CD14-positive monocyte (primary cell): ENCODE data around the gene FSTL3. TPM values are rescaled to one million over a fixed set of nuclear protein-coding genes. Genes with fewer than 3 reads are reported as not detected.

Experiments used
- DNase-seq, 3 donors: peaks; one replicate each; pipeline ENCODE4 v3.0.0-alpha.2; 2011 to 2022
- H2AFZ ChIP-seq: 2 replicates; pipeline ENCODE4 v1.6.0; 2012; ENCODE audit warnings: mild to moderate bottlenecking, low read depth, low read length, inconsistent platforms; ENCODE audit not compliant: insufficient read depth, poor library complexity, severe bottlenecking
- H3K27ac ChIP-seq, 2 donors: 1 replicate in 1 of 2; 2 replicates in 1 of 2; pipeline ENCODE4 v1.5.1; 2012 to 2013; ENCODE audit warnings: low read length in 2 of 2, control low read depth in 1 of 2, inconsistent platforms in 1 of 2, low read depth in 1 of 2, mild to moderate bottlenecking in 1 of 2
- H3K27me3 ChIP-seq, 2 donors: one replicate each; pipeline versions ENCODE4 v1.6.0 to v1.6.1; 2011 to 2013; ENCODE audit warnings: low read length in 2 of 2; ENCODE audit not compliant: control insufficient read depth in 2 of 2, insufficient read depth in 2 of 2
- H3K36me3 ChIP-seq, 2 donors: replicated peaks in 1 of 2; 1 replicate in 1 of 2; 2 replicates in 1 of 2; pipeline versions ENCODE4 v1.5.1 to v1.6.1; 2012 to 2013; ENCODE audit warnings: low read length in 2 of 2, control low read depth in 1 of 2, inconsistent platforms in 1 of 2, mild to moderate bottlenecking in 1 of 2; ENCODE audit not compliant: insufficient read depth in 2 of 2, control insufficient read depth in 1 of 2
- H3K4me1 ChIP-seq, 2 donors: 1 replicate in 1 of 2; 2 replicates in 1 of 2; pipeline versions ENCODE4 v1.5.1 to v1.6.1; 2012 to 2013; ENCODE audit warnings: low read length in 2 of 2, control low read depth in 1 of 2, inconsistent platforms in 1 of 2, mild to moderate bottlenecking in 1 of 2, moderate library complexity in 1 of 2; ENCODE audit not compliant: insufficient read depth in 2 of 2, control insufficient read depth in 1 of 2
- H3K4me2 ChIP-seq: replicated peaks from 2 replicates; pipeline ENCODE3; 2012; ENCODE audit warnings: low read length, moderate library complexity, mild to moderate bottlenecking; ENCODE audit not compliant: poor library complexity, severe bottlenecking; ENCODE audit errors: extremely low read depth
- H3K4me3 ChIP-seq, 3 experiments: fragments of 200-600 bp in 1 of 3; sonication (generic) in 1 of 3; replicated peaks in 1 of 3; 1 replicate in 2 of 3; 2 replicates in 1 of 3; pipeline ENCODE4 v1.5.1; 2011 to 2013; ENCODE audit warnings: low read length in 3 of 3, mild to moderate bottlenecking in 3 of 3, control low read depth in 2 of 3, low read depth in 2 of 3, inconsistent platforms in 1 of 3, moderate library complexity in 1 of 3
- H3K79me2 ChIP-seq: 2 replicates; pipeline ENCODE4 v1.6.0; 2012; ENCODE audit warnings: mild to moderate bottlenecking, control low read depth, inconsistent platforms, low read length, moderate library complexity; ENCODE audit not compliant: insufficient read depth
- H3K9ac ChIP-seq: 2 replicates; pipeline ENCODE4 v1.6.0; 2017; ENCODE audit warnings: low read length, mild to moderate bottlenecking; ENCODE audit not compliant: insufficient read depth, poor library complexity, severe bottlenecking
- H3K9me3 ChIP-seq, 2 donors: replicated peaks in 1 of 2; 1 replicate in 1 of 2; 2 replicates in 1 of 2; pipeline versions ENCODE4 v1.5.1 to v1.6.1; 2012 to 2013; ENCODE audit warnings: low read length in 2 of 2, control low read depth in 1 of 2; ENCODE audit not compliant: control insufficient read depth in 1 of 2, insufficient read depth in 1 of 2
- H4K20me1 ChIP-seq: 2 replicates; pipeline ENCODE4 v1.6.0; 2012; ENCODE audit warnings: mild to moderate bottlenecking, low read length, control low read depth, moderate library complexity; ENCODE audit not compliant: insufficient read depth
- H3K27ac Mint-ChIP-seq, 7 donors: one replicate each; pipeline ENCODE4 v1.8.0; 2020; ENCODE audit warnings: mild to moderate bottlenecking in 7 of 7, mixed read lengths in 7 of 7, moderate library complexity in 6 of 7, inconsistent platforms in 2 of 7
- H3K27me3 Mint-ChIP-seq, 3 donors: one replicate each; pipeline ENCODE4 v1.8.0; 2021 to 2022; ENCODE audit warnings: low read depth in 3 of 3, mild to moderate bottlenecking in 3 of 3, mixed read lengths in 3 of 3, moderate library complexity in 3 of 3, inconsistent platforms in 1 of 3
- H3K36me3 Mint-ChIP-seq, 2 donors: one replicate each; pipeline ENCODE4 v1.8.0; 2020; ENCODE audit warnings: mixed read lengths in 2 of 2, inconsistent platforms in 1 of 2, mild to moderate bottlenecking in 1 of 2
- H3K4me1 Mint-ChIP-seq: one replicate; pipeline ENCODE4 v1.8.0; 2020; ENCODE audit warnings: mild to moderate bottlenecking, mixed read lengths
- H3K4me3 Mint-ChIP-seq, 2 donors: one replicate each; pipeline ENCODE4 v1.8.0; 2020; ENCODE audit warnings: mild to moderate bottlenecking in 2 of 2, mixed read lengths in 2 of 2, moderate library complexity in 1 of 2
- H3K9me3 Mint-ChIP-seq, 7 donors: one replicate each; pipeline ENCODE4 v1.8.0; 2020 to 2022; ENCODE audit warnings: mixed read lengths in 7 of 7, mild to moderate bottlenecking in 6 of 7, moderate library complexity in 6 of 7, inconsistent platforms in 2 of 7
- CTCF ChIP-seq: fragments of 200-600 bp; IDR thresholded peaks from one replicate; pipeline ENCODE4 v1.8.0; 2022; ENCODE audit warnings: antibody characterized with exemption, mild to moderate bottlenecking
- WGBS: methylation state at CpG from one replicate; pipeline ENCODE4 v1.1.5; 2013; ENCODE audit warnings: missing lambda C conversion rate; ENCODE audit not compliant: insufficient coverage; 5-methylcytosine and 5-hydroxymethylcytosine counted together
- intact Hi-C, 2 donors: fragments of 100-400 bp; cut with micrococcal nuclease; formaldehyde crosslinking; loops; one replicate each; pipeline versions ENCODE4 v1.15.0 to v1.15.1; 2023
- polyA plus RNA-seq, 3 donors: library from polyadenylated mRNA; depleted of rRNA in 1 of 3; unstranded in 2 of 3; stranded (reverse) in 1 of 3; fragments of 300-500 nt in 2 of 3; fragments of >200 nt in 1 of 3; fragmentation: Illumina TruSeq in 2 of 3; gene quantifications; 1 replicate in 2 of 3; 2 replicates in 1 of 3; pipeline ENCODE4 v1.2.3, GENCODE V29; 2012 to 2021

FSTL3 gene
- polyA plus RNA-seq, 3 donors: 2.5 to 42.1 (median 5.2) TPM

GRCh38 chr19:711254-711653, 35.1 kb downstream of the FSTL3 start:
- Histone ChIP-seq H3K9ac (no peak overlapping the region), H3K27ac (no peak overlapping the region), H3K4me2 (no peak overlapping the region), H3K4me1 (peaks cover 7 to 14% of the 10 kb centered on the region in 2 donors), H4K20me1 (no peaks in the 10 kb centered on the region), H2AFZ (no peak overlapping the region), H3K27me3 (peaks cover 0 to 28% of the 10 kb centered on the region in 2 donors), H3K36me3 (no peaks in the 10 kb centered on the region), H3K9me3 (peaks cover 5 to 10% of the 10 kb centered on the region in 2 donors), H3K79me2 (no peaks in the 10 kb centered on the region), H3K4me3 (no peak overlapping the region)
- H3K4me1 Mint-ChIP-seq: no peaks in the 10 kb centered on the region
- no peak for TF ChIP-seq CTCF
- intact Hi-C loops: no loop called here
- H3K36me3 Mint-ChIP-seq: peaks cover 2 to 6% of the 10 kb centered on the region in 2 donors
- WGBS: 100% methylated on average over 2 of the region's 8 CpGs
- H3K9me3 Mint-ChIP-seq: peaks cover 9 to 19% (median 12%) of the 10 kb centered on the region in 7 donors
- no peak for DNase-seq
- peaks cover 23 to 42% (median 27%) of the 10 kb centered on the region in 3 donors for H3K27me3 Mint-ChIP-seq
- H3K27ac Mint-ChIP-seq: no peak overlapping the region
- peak overlapping the region in 1 of 2 donors; percentile 46 for H3K4me3 Mint-ChIP-seq

DNA sequence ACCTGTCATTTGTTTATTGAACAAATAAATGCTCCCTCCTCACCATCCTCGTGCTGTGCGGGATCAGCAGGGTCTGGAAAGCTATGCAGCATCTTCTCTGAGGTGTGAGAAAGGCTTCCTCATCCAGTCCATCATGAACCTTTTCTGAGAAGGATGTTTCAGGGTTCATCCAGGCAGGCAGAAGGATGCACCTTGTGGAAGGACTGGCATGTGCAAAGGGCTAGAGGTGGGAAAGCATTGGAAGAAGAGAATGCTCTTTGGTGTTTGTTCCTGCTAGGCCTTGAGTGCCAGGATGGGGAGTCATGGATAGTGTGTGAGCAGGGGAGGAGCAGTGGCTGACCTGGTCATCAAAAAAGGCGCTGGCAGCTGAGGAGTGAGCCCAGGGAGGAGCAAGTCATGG, 39.2 kb downstream of the FSTL3 start:
- Histone ChIP-seq H3K36me3 (no peaks in the 10 kb centered on the region), H3K27ac (no peak overlapping the region), H3K4me2 (no peak overlapping the region), H3K79me2 (no peaks in the 10 kb centered on the region), H3K27me3 (peaks cover 3 to 24% of the 10 kb centered on the region in 2 donors), H2AFZ (no peak overlapping the region), H3K9ac (no peak overlapping the region), H4K20me1 (no peaks in the 10 kb centered on the region), H3K4me3 (no peak overlapping the region), H3K9me3 (peaks cover 5 to 8% of the 10 kb centered on the region in 2 donors), H3K4me1 (peaks cover 10 to 17% of the 10 kb centered on the region in 2 donors)
- peaks cover 0 to 6% of the 10 kb centered on the region in 2 donors for H3K36me3 Mint-ChIP-seq
- no peak overlapping the region for H3K27ac Mint-ChIP-seq
- H3K4me3 Mint-ChIP-seq: no peak overlapping the region
- 100% methylated on average over 1 of the region's 3 CpGs for WGBS
- DNase-seq: no peak
- peaks cover 8 to 20% (median 10%) of the 10 kb centered on the region in 7 donors for H3K9me3 Mint-ChIP-seq
- peaks cover 5% of the 10 kb centered on the region for H3K4me1 Mint-ChIP-seq
- intact Hi-C loops: no loop called here
- H3K27me3 Mint-ChIP-seq: peaks cover 24 to 33% (median 26%) of the 10 kb centered on the region in 3 donors
- TF ChIP-seq CTCF: no peak
